Measurements from ENCODE around the gene FEN1. TPM values are rescaled to one million over a fixed set of nuclear protein-coding genes. Genes with fewer than 3 reads are reported as not detected.
A peak's percentile ranks its signal among the peaks of the same experiment; 100 is the strongest.

The FEN1 gene
- total RNA-seq, 1 experiment from 2014 or later, result 89.5 TPM

- Histone ChIP-seq H3K9me3 (ENCODE audit: control insufficient read depth in 1 of 2, insufficient read depth in 1 of 2, low read depth in 1 of 2, low read length in 2 of 2) (no peaks in the 10 kb centered on the region), H3K79me2 (ENCODE audit: insufficient read depth, low read length) (no peaks in the 10 kb centered on the region), H3K9ac (ENCODE audit: low read length) (no peak overlapping the region), H3K27ac (ENCODE audit: low read depth, low read length) (no peak overlapping the region), H3K27me3 (ENCODE audit: insufficient read depth, low read length) (no peaks in the 10 kb centered on the region), H3K4me1 (ENCODE audit: control insufficient read depth in 1 of 2, insufficient read depth in 2 of 2, low read length in 2 of 2) (peaks cover 10 to 12% of the 10 kb centered on the region in 2 experiments), H2AFZ (ENCODE audit: low read depth, low read length, poor library complexity, severe bottlenecking) (no peak overlapping the region), H4K20me1 (ENCODE audit: insufficient read depth) (no peaks in the 10 kb centered on the region), H3K4me3 (replicated peaks in 1 of 2; ENCODE audit: low read depth in 1 of 2, low read length in 2 of 2) (no peak overlapping the region), H3K36me3 (ENCODE audit: control insufficient read depth in 1 of 2, insufficient read depth in 2 of 2, low read length in 2 of 2) (peaks cover 3 to 10% of the 10 kb centered on the region in 2 experiments; a peak in 1 of 4 replicates), H3K9me2 (ENCODE audit: insufficient read depth) (no peaks in the 10 kb centered on the region), H3K4me2 (ENCODE audit: low read length) (no peak overlapping the region)
- peak; percentile 85 to 95 (median 92) for TF ChIP-seq CTCF (IDR thresholded peaks at IDR 0.05 in 2 of 3, conservative IDR thresholded peaks at IDR 0.05 in 1 of 3; ENCODE audit: borderline replicate concordance in 1 of 3, insufficient read depth in 1 of 3, low read depth in 2 of 3, low read length in 2 of 3)
- TF ChIP-seq POLR2A (IDR thresholded peaks at IDR 0.05; ENCODE audit: borderline replicate concordance, extremely low read depth, insufficient read depth, insufficient read length), result no peak
- TF ChIP-seq RAD21 (IDR thresholded peaks at IDR 0.05; ENCODE audit: low read depth), result peak; percentile 86
- no peak for TF ChIP-seq JUND (IDR thresholded peaks at IDR 0.05)
- TF ChIP-seq ATF3 (IDR thresholded peaks at IDR 0.05), result no peak
- TF ChIP-seq POLR2AphosphoS5 (IDR thresholded peaks at IDR 0.05; ENCODE audit: low read depth, low read length), result no peak
- DNase-seq (ENCODE audit: low read depth, low spot score) (peak; percentile 28), ATAC-seq (peak; percentile 84)
- ChIA-PET POLR2A (no interaction called here), RAD21 (ENCODE audit: low non-redundant PET in 1 of 2, low total read pairs in 2 of 2, uncharacterized antibody in 2 of 2, unreplicated experiment in 2 of 2) (no interaction called here), CTCF (no interaction called here)
- no TSS peak for BruUV-seq (replicated peaks)
- intact Hi-C loops (cut with micrococcal nuclease), result loop anchor here (1.0 kb wide), 2 partner anchors 24 to 29 kb away; partner anchors contain the start of gene MYRF
Measured at GRCh38 chr11:61776561-61777075, 16.1 kb upstream of the FEN1 start.

Data from HCT116 (cell line).